Subcutaneous abdominal adipose tissue (tissue), 5 donors: ENCODE data around the gene INTS12.
"Not testable (repeated sequence)": the region's sequence is repeated elsewhere in the genome, so short reads cannot be mapped to it uniquely, and the experiment has no call there.

Experiments used
- H3K27ac ChIP-seq: one replicate; pipeline ENCODE4 v1.7.0; 2013; ENCODE audit warnings: low read depth, mild to moderate bottlenecking, inconsistent platforms, low read length, moderate library complexity
- H3K27me3 ChIP-seq, 5 donors: one replicate each; pipeline ENCODE4 v1.7.0; 2013; ENCODE audit warnings: low read length in 5 of 5, inconsistent platforms in 1 of 5; ENCODE audit not compliant: control insufficient read depth in 5 of 5, insufficient read depth in 4 of 5
- H3K36me3 ChIP-seq, 5 donors: one replicate each; pipeline ENCODE4 v1.7.0; 2013; ENCODE audit warnings: low read length in 5 of 5; ENCODE audit not compliant: control insufficient read depth in 5 of 5, insufficient read depth in 5 of 5
- H3K4me1 ChIP-seq, 5 donors: one replicate each; pipeline ENCODE4 v1.7.0; 2013; ENCODE audit warnings: low read length in 5 of 5, mild to moderate bottlenecking in 3 of 5, moderate library complexity in 1 of 5; ENCODE audit not compliant: control insufficient read depth in 5 of 5, insufficient read depth in 5 of 5
- H3K4me3 ChIP-seq, 5 donors: one replicate each; pipeline ENCODE4 v1.7.0; 2013; ENCODE audit warnings: low read length in 5 of 5, low read depth in 1 of 5
- H3K9ac ChIP-seq, 5 donors: one replicate each; pipeline ENCODE4 v1.7.0; 2013; ENCODE audit warnings: low read length in 5 of 5, mild to moderate bottlenecking in 4 of 5, moderate library complexity in 3 of 5
- H3K9me3 ChIP-seq, 5 donors: one replicate each; pipeline ENCODE4 v1.7.0; 2013; ENCODE audit warnings: low read length in 5 of 5; ENCODE audit not compliant: control insufficient read depth in 5 of 5
- donor health status: healthy.
- donor health status: healthy.
- donor health status: healthy.
- donor health status: healthy.
- donor health status: healthy.

Gene INTS12

GRCh38 chr4:105694812-105695211, 13.7 kb downstream of the INTS12 start:
- H3K27me3 ChIP-seq, H3K27ac ChIP-seq, H3K9me3 ChIP-seq, H3K4me1 ChIP-seq, H3K4me3 ChIP-seq, H3K9ac ChIP-seq: not testable (repeated sequence)
- peaks cover 17 to 54% (median 50%) of the 10 kb centered on the region in 5 donors for H3K36me3 ChIP-seq

GRCh38 chr4:105686571-105686970, 21.9 kb downstream of the INTS12 start:
- no peaks in the 10 kb centered on the region for H3K9me3 ChIP-seq

GRCh38 chr4:105683038-105683437, 25.5 kb downstream of the INTS12 start:
- Histone ChIP-seq H3K9me3 (no peaks in the 10 kb centered on the region), H3K9ac (no peak overlapping the region), H3K36me3 (peaks cover 16 to 36% (median 30%) of the 10 kb centered on the region in 5 donors), H3K27me3 (no peaks in the 10 kb centered on the region), H3K27ac (no peak overlapping the region), H3K4me1 (peaks cover 0 to 5% (median 0%) of the 10 kb centered on the region in 5 donors), H3K4me3 (no peak overlapping the region)

More at GRCh38 chr4:105686571-105686970, 21.9 kb downstream of the INTS12 start:
- Histone ChIP-seq H3K27me3 (no peaks in the 10 kb centered on the region), H3K9ac (no peak overlapping the region), H3K4me1 (no peaks in the 10 kb centered on the region), H3K36me3 (peaks cover 33 to 59% (median 51%) of the 10 kb centered on the region in 5 donors), H3K27ac (no peak overlapping the region), H3K4me3 (no peak overlapping the region)

GRCh38 chr4:105679186-105679585, 29.3 kb downstream of the INTS12 start:
- Histone ChIP-seq H3K36me3 (peaks cover 7 to 24% (median 13%) of the 10 kb centered on the region in 5 donors), H3K4me3 (no peak overlapping the region), H3K9me3 (no peaks in the 10 kb centered on the region), H3K9ac (no peak overlapping the region), H3K4me1 (peaks cover 0 to 5% (median 0%) of the 10 kb centered on the region in 5 donors), H3K27ac (no peak overlapping the region), H3K27me3 (no peaks in the 10 kb centered on the region)

- Histone ChIP-seq H3K27ac (no peak overlapping the region), H3K4me3 (no peak overlapping the region), H3K27me3 (no peaks in the 10 kb centered on the region), H3K4me1 (peaks cover 0 to 5% (median 0%) of the 10 kb centered on the region in 5 donors), H3K9ac (no peak overlapping the region), H3K9me3 (no peaks in the 10 kb centered on the region), H3K36me3 (peaks cover 2 to 14% (median 6%) of the 10 kb centered on the region in 5 donors)
Observed at GRCh38 chr4:105677709-105678108, 30.8 kb downstream of the INTS12 start.

- Histone ChIP-seq H3K27me3 (no peaks in the 10 kb centered on the region), H3K27ac (no peak overlapping the region)
Observed at GRCh38 chr4:105674011-105674410, 34.5 kb downstream of the INTS12 start.

GRCh38 chr4:105671301-105671700, 37.2 kb downstream of the INTS12 start:
- Histone ChIP-seq H3K4me1 (no peaks in the 10 kb centered on the region), H3K27me3 (no peaks in the 10 kb centered on the region), H3K27ac (no peak overlapping the region), H3K9me3 (no peaks in the 10 kb centered on the region), H3K9ac (no peak overlapping the region), H3K4me3 (no peak overlapping the region), H3K36me3 (no peaks in the 10 kb centered on the region)

More at GRCh38 chr4:105674011-105674410, 34.5 kb downstream of the INTS12 start:
- no peak overlapping the region for H3K9ac ChIP-seq
- H3K36me3 ChIP-seq, result no peaks in the 10 kb centered on the region
- H3K9me3 ChIP-seq, result no peaks in the 10 kb centered on the region
- H3K4me1 ChIP-seq, result peaks cover 0 to under 1% (median 0%) of the 10 kb centered on the region in 5 donors
- H3K4me3 ChIP-seq, result no peak overlapping the region

GRCh38 chr4:105670684-105671083, 37.8 kb downstream of the INTS12 start:
- Histone ChIP-seq H3K36me3 (no peaks in the 10 kb centered on the region), H3K4me3 (no peak overlapping the region), H3K9me3 (no peaks in the 10 kb centered on the region), H3K4me1 (no peaks in the 10 kb centered on the region), H3K27ac (no peak overlapping the region), H3K27me3 (no peaks in the 10 kb centered on the region), H3K9ac (no peak overlapping the region)

GRCh38 chr4:105666693-105667092, 41.8 kb downstream of the INTS12 start:
- no peaks in the 10 kb centered on the region for H3K36me3 ChIP-seq
- H3K4me1 ChIP-seq, result no peaks in the 10 kb centered on the region
- no peaks in the 10 kb centered on the region for H3K9me3 ChIP-seq
- no peak overlapping the region for H3K27ac ChIP-seq
- H3K27me3 ChIP-seq, result no peaks in the 10 kb centered on the region
- H3K9ac ChIP-seq, result no peak overlapping the region
- H3K4me3 ChIP-seq, result no peak overlapping the region

GRCh38 chr4:105662935-105663675, 45.4 kb downstream of the INTS12 start:
- Histone ChIP-seq H3K27me3 (no peaks in the 10 kb centered on the region), H3K4me1 (no peaks in the 10 kb centered on the region), H3K27ac (no peak overlapping the region), H3K9me3 (no peaks in the 10 kb centered on the region), H3K9ac (no peak overlapping the region), H3K4me3 (no peak overlapping the region), H3K36me3 (no peaks in the 10 kb centered on the region)
